Loucy (cell line): Measurements from ENCODE around the gene MAN1C1.

Experiments used
- H2AFZ ChIP-seq: fragments of 200-600 bp; sonication (generic); 2 replicates; pipeline ENCODE4 v1.6.0; 2016; ENCODE audit warnings: antibody characterized with exemption, mild to moderate bottlenecking, low read length, moderate library complexity
- H3F3A ChIP-seq: fragments of 200-600 bp; 2 replicates; pipeline ENCODE4 v1.6.0; 2016; ENCODE audit warnings: antibody characterized with exemption, low read depth, mild to moderate bottlenecking
- H3K27me3 ChIP-seq: fragments of 200-600 bp; sonication (generic); 2 replicates; pipeline ENCODE4 v1.6.1; 2014; ENCODE audit warnings: low read length, mild to moderate bottlenecking; ENCODE audit not compliant: insufficient read depth, poor library complexity, severe bottlenecking
- H3K36me3 ChIP-seq: fragments of 200-600 bp; sonication (generic); 2 replicates; pipeline ENCODE4 v1.6.1; 2016; ENCODE audit warnings: low read length; ENCODE audit not compliant: insufficient read depth
- H3K4me1 ChIP-seq: fragments of 200-600 bp; sonication (generic); 2 replicates; pipeline ENCODE4 v1.5.1; 2014; ENCODE audit warnings: low read length, mild to moderate bottlenecking; ENCODE audit not compliant: insufficient read depth, poor library complexity, severe bottlenecking
- H3K4me2 ChIP-seq: fragments of 200-600 bp; sonication (generic); 2 replicates; pipeline ENCODE4 v1.6.0; 2014; ENCODE audit warnings: antibody characterized with exemption, low read length, low read depth, mild to moderate bottlenecking; ENCODE audit not compliant: poor library complexity, severe bottlenecking
- H3K4me3 ChIP-seq: fragments of 200-600 bp; sonication (generic); 2 replicates; pipeline ENCODE4 v1.5.1; 2014; ENCODE audit warnings: low read length, mild to moderate bottlenecking, mixed read lengths; ENCODE audit not compliant: poor library complexity, severe bottlenecking
- H3K79me2 ChIP-seq: fragments of 200-600 bp; sonication (generic); 2 replicates; pipeline ENCODE4 v1.6.1; 2014; ENCODE audit warnings: low read length; ENCODE audit not compliant: insufficient read depth
- H3K9ac ChIP-seq: fragments of 200-600 bp; sonication (generic); 2 replicates; pipeline ENCODE4 v1.6.0; 2014; ENCODE audit warnings: mild to moderate bottlenecking, low read depth, low read length, moderate library complexity; ENCODE audit not compliant: poor library complexity, severe bottlenecking
- H3K9me2 ChIP-seq: fragments of 200-600 bp; sonication (generic); replicated peaks from 2 replicates; pipeline ENCODE4 v1.6.1; 2016; ENCODE audit warnings: low read depth, low read length, mixed read lengths
- H3K9me3 ChIP-seq: fragments of 200-600 bp; sonication (generic); 2 replicates; pipeline ENCODE4 v1.6.1; 2014; ENCODE audit warnings: mild to moderate bottlenecking, antibody characterized with exemption, low read length, low read depth; ENCODE audit not compliant: insufficient read depth
- H4K20me1 ChIP-seq: fragments of 200-600 bp; sonication (generic); 2 replicates; pipeline ENCODE4 v1.6.0; 2014; ENCODE audit warnings: antibody characterized with exemption, low read length, mild to moderate bottlenecking; ENCODE audit not compliant: insufficient read depth, poor library complexity, severe bottlenecking
- CTCF ChIP-seq: fragments of 200-600 bp; sonication (generic); conservative IDR thresholded peaks from 2 replicates; pipeline ENCODE4 v1.5.1; 2014; ENCODE audit warnings: mild to moderate bottlenecking, antibody characterized with exemption, low read length
- EZH2phosphoT487 ChIP-seq: fragments of 200-600 bp; IDR thresholded peaks from 2 replicates; pipeline ENCODE4 v1.6.1; 2018; ENCODE audit warnings: antibody characterized with exemption, mild to moderate bottlenecking, moderate library complexity, borderline replicate concordance

The MAN1C1 gene

DNA sequence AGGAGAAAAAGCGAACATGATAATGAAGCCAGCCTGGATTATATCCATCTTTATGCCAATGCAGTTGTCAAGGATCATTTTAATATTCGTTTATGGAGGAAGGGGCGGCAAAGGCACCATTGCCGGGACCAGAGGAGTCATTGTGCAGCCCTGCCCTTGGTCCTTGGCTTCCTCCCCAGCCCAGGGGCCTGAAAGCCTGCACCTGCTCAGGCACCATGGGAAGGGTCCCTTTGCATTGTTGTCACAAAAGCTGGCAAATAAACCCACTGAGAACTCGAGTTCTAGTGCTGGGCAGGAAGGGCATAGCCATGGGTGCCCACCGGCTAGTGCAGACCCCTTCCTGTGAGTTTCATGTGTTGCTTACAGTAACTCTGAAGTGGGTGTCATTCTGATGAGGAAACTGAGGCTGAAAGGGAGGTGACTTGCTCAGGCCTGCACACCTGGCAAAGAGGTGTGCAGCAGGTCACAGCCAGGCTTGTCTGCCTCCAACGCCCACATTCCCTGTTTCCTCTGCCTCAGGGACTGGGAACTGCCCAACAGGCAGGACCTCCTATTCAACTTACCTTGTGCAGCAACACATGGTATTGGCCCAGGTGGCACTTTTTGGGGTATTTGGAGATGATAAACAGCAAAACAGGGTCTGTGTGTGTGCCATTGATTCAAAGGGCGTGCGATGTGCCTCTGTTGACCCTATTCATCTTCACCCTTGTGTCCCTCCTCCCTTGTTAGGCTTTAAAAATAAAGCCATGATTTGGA, 84.6 kb downstream of the MAN1C1 start:
- Histone ChIP-seq H3K79me2 (no peaks in the 10 kb centered on the region), H3F3A (no peaks in the 10 kb centered on the region), H3K4me1 (peaks cover 16% of the 10 kb centered on the region), H4K20me1 (no peaks in the 10 kb centered on the region), H2AFZ (no peak overlapping the region), H3K9me3 (no peaks in the 10 kb centered on the region), H3K9me2 (no peaks in the 10 kb centered on the region), H3K36me3 (no peaks in the 10 kb centered on the region), H3K4me3 (no peak overlapping the region), H3K4me2 (no peak overlapping the region), H3K9ac (no peak overlapping the region), H3K27me3 (no peaks in the 10 kb centered on the region)
- no peak for TF ChIP-seq EZH2phosphoT487
- no peak for TF ChIP-seq CTCF

DNA sequence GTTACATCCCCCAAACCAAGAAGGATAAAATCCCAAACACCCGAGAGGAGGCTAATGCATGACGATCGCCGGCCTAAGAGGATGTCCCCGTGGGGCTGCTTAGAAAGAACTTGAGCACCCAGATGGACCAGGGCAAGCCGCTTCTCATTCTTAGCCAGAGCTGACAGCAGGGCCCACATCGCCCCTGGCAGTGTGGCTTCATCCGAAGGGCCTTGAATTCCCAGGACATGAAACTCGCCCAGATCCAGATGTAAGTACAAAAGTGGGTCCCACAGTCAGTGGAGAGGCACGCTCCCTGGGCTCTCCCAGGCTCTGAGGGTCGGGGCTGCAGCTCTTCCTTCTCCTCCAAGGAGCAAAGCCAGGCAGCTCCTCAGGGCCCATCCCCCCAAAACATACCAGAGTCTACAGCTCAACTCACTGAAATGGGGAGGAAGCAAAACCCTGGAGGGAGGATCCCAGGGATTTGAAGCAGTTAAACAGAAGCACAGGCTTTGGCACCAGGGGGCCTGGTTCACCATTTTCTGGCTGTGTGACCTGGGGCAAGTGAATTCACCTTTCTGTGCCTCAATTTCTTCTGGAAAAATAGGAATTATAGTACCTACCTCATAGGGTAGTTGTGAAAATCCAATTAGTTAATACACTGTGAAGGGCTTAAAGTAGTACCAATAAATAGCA, 85.6 kb downstream of the MAN1C1 start:
- no peaks in the 10 kb centered on the region for H3K9me2 ChIP-seq
- TF ChIP-seq CTCF: no peak
- no peak for TF ChIP-seq EZH2phosphoT487
- H4K20me1 ChIP-seq: no peaks in the 10 kb centered on the region
- no peak overlapping the region for H3K4me3 ChIP-seq
- H3F3A ChIP-seq: no peaks in the 10 kb centered on the region
- no peak overlapping the region for H3K9ac ChIP-seq
- no peaks in the 10 kb centered on the region for H3K79me2 ChIP-seq
- H3K4me1 ChIP-seq: peaks cover 16% of the 10 kb centered on the region
- H2AFZ ChIP-seq: no peak overlapping the region
- H3K36me3 ChIP-seq: no peaks in the 10 kb centered on the region
- H3K4me2 ChIP-seq: no peak overlapping the region
- no peaks in the 10 kb centered on the region for H3K9me3 ChIP-seq
- no peaks in the 10 kb centered on the region for H3K27me3 ChIP-seq

GRCh38 chr1:25703041-25703440, 86.5 kb downstream of the MAN1C1 start:
- H3K9ac ChIP-seq: no peak overlapping the region
- no peak overlapping the region for H2AFZ ChIP-seq
- no peak for TF ChIP-seq EZH2phosphoT487
- no peak for TF ChIP-seq CTCF
- H3K36me3 ChIP-seq: no peaks in the 10 kb centered on the region
- H3K4me1 ChIP-seq: peaks cover 16% of the 10 kb centered on the region
- H3F3A ChIP-seq: no peaks in the 10 kb centered on the region
- H3K4me2 ChIP-seq: no peak overlapping the region
- no peaks in the 10 kb centered on the region for H3K79me2 ChIP-seq
- no peaks in the 10 kb centered on the region for H3K9me3 ChIP-seq
- H4K20me1 ChIP-seq: no peaks in the 10 kb centered on the region
- no peaks in the 10 kb centered on the region for H3K9me2 ChIP-seq
- H3K4me3 ChIP-seq: no peak overlapping the region
- H3K27me3 ChIP-seq: no peaks in the 10 kb centered on the region
